Thyroid gland (tissue), 4 donors: Measurements from ENCODE around the gene PAK2. TPM values are rescaled to one million over a fixed set of nuclear protein-coding genes. Genes with fewer than 3 reads are reported as not detected.

Source experiments
- DNase-seq, 2 donors: peaks; one replicate each; pipeline ENCODE4 v3.0.0-alpha.2; 2019
- H3K27ac ChIP-seq, 3 donors: fragments of 200-600 bp; sonication (generic); 1 replicate in 2 of 3; 2 replicates in 1 of 3; pipeline ENCODE4 v1.5.1; 2016 to 2019; ENCODE audit warnings: mild to moderate bottlenecking in 1 of 3, moderate library complexity in 1 of 3
- H3K27me3 ChIP-seq: fragments of 200-600 bp; sonication (generic); one replicate; pipeline ENCODE4 v1.5.1; 2019
- H3K36me3 ChIP-seq, 2 donors: fragments of 200-600 bp; sonication (generic); one replicate each; pipeline ENCODE4 v1.5.1; 2016 to 2019
- H3K4me1 ChIP-seq, 2 donors: fragments of 200-600 bp; sonication (generic); one replicate each; pipeline ENCODE4 v1.5.1; 2017 to 2019
- H3K4me3 ChIP-seq, 3 donors: fragments of 200-600 bp; sonication (generic); replicated peaks in 1 of 3; 1 replicate in 2 of 3; 2 replicates in 1 of 3; pipeline ENCODE4 v1.5.1; 2016; ENCODE audit warnings: mild to moderate bottlenecking in 1 of 3
- H3K9me3 ChIP-seq: fragments of 200-600 bp; sonication (generic); one replicate; pipeline ENCODE4 v1.5.1; 2017
- CTCF ChIP-seq, 6 experiments: fragments of 200-600 bp in 3 of 6; fragments of 450-650 bp in 3 of 6; sonication (generic) in 3 of 6; IDR thresholded peaks; one replicate each; pipeline ENCODE4 v1.5.1; 2016 to 2019; ENCODE audit warnings: antibody characterized with exemption in 6 of 6, mild to moderate bottlenecking in 2 of 6, inconsistent platforms in 1 of 6, moderate library complexity in 1 of 6
- POLR2A ChIP-seq, 2 donors: fragments of 450-650 bp; IDR thresholded peaks; one replicate each; pipeline ENCODE4 v1.6.1; 2017; ENCODE audit warnings: antibody characterized with exemption in 2 of 2, mild to moderate bottlenecking in 2 of 2, moderate library complexity in 1 of 2
- WGBS, 2 donors: methylation state at CpG; one replicate each; pipeline ENCODE4 v1.1.5; 2017; 5-methylcytosine and 5-hydroxymethylcytosine counted together
- intact Hi-C: fragments of 100-400 bp; cut with DNase I; formaldehyde crosslinking; loops from one replicate; pipeline ENCODE4 v1.15.1; 2023
- total RNA-seq, 4 donors: library from RNA; depleted of rRNA; stranded (reverse); fragments of >200 nt; gene quantifications; one replicate each; pipeline ENCODE4 v1.2.3, GENCODE V29; 2016

The PAK2 gene
- total RNA-seq, 4 donors from 2014 or later: 29.9 to 43.8 (median 39.0) TPM

- intact Hi-C loops: no loop called here
- WGBS, 2 donors: 95% methylated on average over 17 of the region's 17 CpGs
- no peaks in the 10 kb centered on the region for H3K9me3 ChIP-seq
These were observed 44.5 kb upstream of the PAK2 start for GRCh38 chr3:196694941-196695848.

GRCh38 chr3:196695849-196696226, 43.8 kb upstream of the PAK2 start:
- intact Hi-C loops: no loop called here
- Histone ChIP-seq H3K4me3 (no peak overlapping the region), H3K27ac (no peak overlapping the region), H3K9me3 (no peaks in the 10 kb centered on the region), H3K36me3 (no peaks in the 10 kb centered on the region), H3K27me3 (no peaks in the 10 kb centered on the region), H3K4me1 (no peaks in the 10 kb centered on the region)
- DNase-seq: no peak
- TF ChIP-seq POLR2A (IDR thresholded peaks at IDR 0.05): no peak
- no peak for TF ChIP-seq CTCF (IDR thresholded peaks at IDR 0.05)
- WGBS, 2 donors: 87 to 93% methylated on average over 5 of the region's 5 CpGs

More at GRCh38 chr3:196694941-196695848, 44.5 kb upstream of the PAK2 start:
- no peak for TF ChIP-seq CTCF (IDR thresholded peaks at IDR 0.05)
- no peak for TF ChIP-seq POLR2A (IDR thresholded peaks at IDR 0.05)
- H3K27me3 ChIP-seq: no peaks in the 10 kb centered on the region
- H3K27ac ChIP-seq: no peak overlapping the region
- H3K36me3 ChIP-seq: no peaks in the 10 kb centered on the region
- H3K4me3 ChIP-seq: no peak overlapping the region
- no peaks in the 10 kb centered on the region for H3K4me1 ChIP-seq
- no peak for DNase-seq

GRCh38 chr3:196697270-196697669, 42.4 kb upstream of the PAK2 start:
- no peak for DNase-seq
- no peak overlapping the region for H3K4me3 ChIP-seq
- H3K4me1 ChIP-seq: no peaks in the 10 kb centered on the region
- TF ChIP-seq POLR2A (IDR thresholded peaks at IDR 0.05): no peak
- TF ChIP-seq CTCF (IDR thresholded peaks at IDR 0.05): no peak
- H3K27ac ChIP-seq: no peak overlapping the region
- H3K9me3 ChIP-seq: no peaks in the 10 kb centered on the region
- no peaks in the 10 kb centered on the region for H3K36me3 ChIP-seq
- intact Hi-C loops: no loop called here
- 77 to 88% methylated on average over 5 of the region's 5 CpGs for WGBS, 2 donors
- no peaks in the 10 kb centered on the region for H3K27me3 ChIP-seq

GRCh38 chr3:196699749-196700148, 39.9 kb upstream of the PAK2 start:
- no peak overlapping the region for H3K4me3 ChIP-seq
- TF ChIP-seq POLR2A (IDR thresholded peaks at IDR 0.05): no peak
- TF ChIP-seq CTCF (IDR thresholded peaks at IDR 0.05): no peak
- DNase-seq: no peak
- H3K9me3 ChIP-seq: no peaks in the 10 kb centered on the region
- H3K27ac ChIP-seq: no peak overlapping the region
- no peaks in the 10 kb centered on the region for H3K36me3 ChIP-seq
- H3K27me3 ChIP-seq: no peaks in the 10 kb centered on the region
- WGBS, 2 donors: 68 to 83% methylated on average over 7 of the region's 7 CpGs
- intact Hi-C loops: no loop called here
- H3K4me1 ChIP-seq: no peaks in the 10 kb centered on the region

GRCh38 chr3:196700801-196701200, 38.9 kb upstream of the PAK2 start:
- 83 to 86% methylated on average over 4 of the region's 4 CpGs for WGBS, 2 donors
- no peaks in the 10 kb centered on the region for H3K27me3 ChIP-seq
- TF ChIP-seq POLR2A (IDR thresholded peaks at IDR 0.05) (no peak), CTCF (IDR thresholded peaks at IDR 0.05) (no peak)
- no peaks in the 10 kb centered on the region for H3K9me3 ChIP-seq
- H3K36me3 ChIP-seq: no peaks in the 10 kb centered on the region
- no peak overlapping the region for H3K4me3 ChIP-seq
- no peak for DNase-seq
- intact Hi-C loops: no loop called here
- no peak overlapping the region for H3K27ac ChIP-seq
- no peaks in the 10 kb centered on the region for H3K4me1 ChIP-seq
